MM.1S (cell line): Measurements from ENCODE around the gene SLC35B3.
"Not testable (repeated sequence)": the region's sequence is repeated elsewhere in the genome, so short reads cannot be mapped to it uniquely, and the experiment has no call there.

Experiments
- EZH2 ChIP-seq: fragments of 300-600 bp; sonication (generic); optimal IDR thresholded peaks from 2 replicates; pipeline ENCODE3; 2017; ENCODE audit warnings: low read depth, mild to moderate bottlenecking, antibody characterized with exemption, low read length, mixed read lengths
- TF ChIP-seq, protein P1 (sequence below): fragments of 300-600 bp; sonication (generic); IDR thresholded peaks from 2 replicates; pipeline ENCODE4 v1.5.1; 2016; ENCODE audit warnings: antibody characterized with exemption, low read length, mixed read lengths

DNA sequence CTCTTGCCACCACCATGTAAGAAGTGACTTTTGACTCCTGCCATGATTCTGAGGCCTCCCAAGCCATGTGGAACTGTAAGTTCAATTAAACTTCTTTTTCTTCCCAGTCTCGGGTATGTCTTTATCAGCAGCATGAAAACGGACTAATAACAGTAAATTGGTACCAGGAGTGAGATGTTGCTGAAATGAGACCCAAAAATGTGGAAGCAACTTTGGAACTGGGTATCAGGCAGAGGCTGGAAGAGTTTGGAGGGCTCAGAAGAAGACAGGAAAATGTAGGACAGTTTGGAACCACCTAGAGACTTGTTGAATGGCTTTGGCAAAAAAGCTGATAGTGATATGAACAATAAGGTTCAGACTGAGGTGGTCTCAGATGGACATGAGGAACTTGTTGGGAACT lies 8.8 kb downstream of the SLC35B3 start:
- TF ChIP-seq, protein P1, sequence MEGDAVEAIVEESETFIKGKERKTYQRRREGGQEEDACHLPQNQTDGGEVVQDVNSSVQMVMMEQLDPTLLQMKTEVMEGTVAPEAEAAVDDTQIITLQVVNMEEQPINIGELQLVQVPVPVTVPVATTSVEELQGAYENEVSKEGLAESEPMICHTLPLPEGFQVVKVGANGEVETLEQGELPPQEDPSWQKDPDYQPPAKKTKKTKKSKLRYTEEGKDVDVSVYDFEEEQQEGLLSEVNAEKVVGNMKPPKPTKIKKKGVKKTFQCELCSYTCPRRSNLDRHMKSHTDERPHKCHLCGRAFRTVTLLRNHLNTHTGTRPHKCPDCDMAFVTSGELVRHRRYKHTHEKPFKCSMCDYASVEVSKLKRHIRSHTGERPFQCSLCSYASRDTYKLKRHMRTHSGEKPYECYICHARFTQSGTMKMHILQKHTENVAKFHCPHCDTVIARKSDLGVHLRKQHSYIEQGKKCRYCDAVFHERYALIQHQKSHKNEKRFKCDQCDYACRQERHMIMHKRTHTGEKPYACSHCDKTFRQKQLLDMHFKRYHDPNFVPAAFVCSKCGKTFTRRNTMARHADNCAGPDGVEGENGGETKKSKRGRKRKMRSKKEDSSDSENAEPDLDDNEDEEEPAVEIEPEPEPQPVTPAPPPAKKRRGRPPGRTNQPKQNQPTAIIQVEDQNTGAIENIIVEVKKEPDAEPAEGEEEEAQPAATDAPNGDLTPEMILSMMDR, result not testable (repeated sequence)
- not testable (repeated sequence) for TF ChIP-seq EZH2
